HG03354 (cell line): ENCODE data around the gene TP63.
"Not testable (repeated sequence)": the region's sequence is repeated elsewhere in the genome, so short reads cannot be mapped to it uniquely, and the experiment has no call there.

Experiments
- ATAC-seq: cut with Tn5 transposase; IDR thresholded peaks from one replicate; pipeline ENCODE4 v1.9.1; 2021; ENCODE audit warnings: mild to moderate bottlenecking; ENCODE audit not compliant: unreplicated experiment, poor library complexity, severe bottlenecking

The TP63 gene

DNA sequence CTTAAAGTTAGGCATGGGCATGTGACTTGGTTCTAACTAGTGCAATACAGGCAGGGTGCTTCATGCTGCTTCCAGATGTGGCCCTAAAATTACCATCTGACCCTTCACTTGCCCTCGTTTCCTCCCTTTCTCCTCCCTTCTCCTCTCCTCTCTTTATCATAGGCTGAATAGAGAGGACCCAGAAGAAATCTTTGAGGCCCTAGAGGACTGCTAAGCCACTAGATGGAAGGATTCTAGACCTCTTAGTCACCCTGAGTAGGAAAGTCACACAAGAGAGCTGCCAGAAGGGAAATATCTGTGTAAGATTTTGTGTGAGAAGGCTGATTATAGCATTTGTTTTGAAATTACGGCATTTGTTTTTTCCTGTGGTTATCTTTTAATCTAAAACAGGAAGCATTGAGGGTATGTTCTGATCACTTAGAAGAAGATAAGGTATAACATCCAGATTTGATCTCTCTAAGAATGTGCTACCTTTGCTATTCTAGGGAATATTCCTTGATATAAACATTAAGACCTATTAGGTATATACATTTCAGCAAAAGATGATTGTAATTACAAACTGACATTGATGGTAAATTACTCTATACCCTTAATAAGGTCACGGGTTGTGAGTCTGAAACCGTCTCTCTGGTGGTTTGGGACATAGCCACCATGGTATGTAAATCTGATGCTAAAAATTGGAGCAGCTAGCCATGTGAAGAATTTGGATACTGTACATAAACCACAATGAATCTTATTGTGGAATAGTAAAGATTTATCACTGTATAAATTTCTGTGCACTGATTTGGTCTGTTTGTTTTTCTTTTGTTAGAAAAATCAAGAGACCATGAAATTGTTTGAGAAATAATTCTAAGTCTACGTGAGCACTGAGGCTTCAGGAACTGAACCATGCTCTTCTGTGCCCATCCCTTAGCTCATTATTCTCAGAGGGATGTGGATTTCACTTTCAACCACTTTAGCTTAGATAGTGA, 84.1 kb downstream of the TP63 start:
- ATAC-seq = peak; percentile 55

DNA sequence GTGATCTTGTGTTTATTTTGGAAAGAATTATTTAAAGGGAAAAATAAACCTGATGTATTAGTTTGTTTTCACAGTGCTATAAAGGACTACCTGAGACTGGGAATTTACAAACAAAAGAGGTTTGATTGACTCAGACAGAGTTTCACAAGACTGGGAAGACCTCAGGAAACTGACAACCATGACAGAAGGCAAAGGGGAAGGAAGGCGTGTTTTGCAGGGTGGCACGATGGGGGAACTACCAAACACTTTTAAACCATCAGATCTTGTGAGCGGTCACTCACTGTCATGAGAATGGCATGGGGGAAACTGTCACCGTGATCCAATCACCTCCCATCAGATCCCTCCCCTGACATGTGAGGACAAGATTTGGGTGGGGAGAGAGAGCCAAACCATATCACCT, 87.0 kb downstream of the TP63 start:
- ATAC-seq = no peak

DNA sequence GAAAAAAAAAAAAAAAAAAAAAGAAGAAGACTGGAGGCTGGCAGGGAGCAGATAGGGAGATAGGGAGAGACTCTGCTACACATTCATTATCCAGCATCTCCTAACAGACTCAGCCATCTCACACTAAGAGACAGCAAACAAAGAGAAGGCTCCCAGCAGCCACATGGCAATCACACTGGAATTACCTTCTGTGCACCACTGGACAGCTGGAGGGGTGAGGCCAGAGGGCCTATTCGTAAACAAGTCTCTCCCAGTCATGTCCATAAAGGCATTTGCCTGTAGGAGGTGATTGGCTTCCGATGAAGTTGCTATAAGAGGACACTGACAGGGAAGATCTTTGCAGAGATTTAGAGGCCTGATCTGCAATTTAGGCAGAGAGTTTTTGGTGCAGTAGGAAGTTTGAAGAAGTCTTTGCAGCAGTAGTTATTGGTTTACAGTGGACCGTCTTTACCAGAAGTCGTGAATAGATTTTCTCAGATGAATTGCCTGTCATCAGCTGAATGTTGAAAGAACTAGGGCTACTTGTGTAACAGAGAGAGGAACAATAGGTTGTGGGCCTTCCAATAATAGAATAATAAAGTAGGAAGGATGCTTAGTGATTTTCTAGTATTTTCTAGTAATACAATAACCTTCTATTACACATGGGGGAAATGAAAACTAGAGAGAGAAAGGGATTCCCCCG, 89.7 kb downstream of the TP63 start:
- no peak for ATAC-seq

DNA sequence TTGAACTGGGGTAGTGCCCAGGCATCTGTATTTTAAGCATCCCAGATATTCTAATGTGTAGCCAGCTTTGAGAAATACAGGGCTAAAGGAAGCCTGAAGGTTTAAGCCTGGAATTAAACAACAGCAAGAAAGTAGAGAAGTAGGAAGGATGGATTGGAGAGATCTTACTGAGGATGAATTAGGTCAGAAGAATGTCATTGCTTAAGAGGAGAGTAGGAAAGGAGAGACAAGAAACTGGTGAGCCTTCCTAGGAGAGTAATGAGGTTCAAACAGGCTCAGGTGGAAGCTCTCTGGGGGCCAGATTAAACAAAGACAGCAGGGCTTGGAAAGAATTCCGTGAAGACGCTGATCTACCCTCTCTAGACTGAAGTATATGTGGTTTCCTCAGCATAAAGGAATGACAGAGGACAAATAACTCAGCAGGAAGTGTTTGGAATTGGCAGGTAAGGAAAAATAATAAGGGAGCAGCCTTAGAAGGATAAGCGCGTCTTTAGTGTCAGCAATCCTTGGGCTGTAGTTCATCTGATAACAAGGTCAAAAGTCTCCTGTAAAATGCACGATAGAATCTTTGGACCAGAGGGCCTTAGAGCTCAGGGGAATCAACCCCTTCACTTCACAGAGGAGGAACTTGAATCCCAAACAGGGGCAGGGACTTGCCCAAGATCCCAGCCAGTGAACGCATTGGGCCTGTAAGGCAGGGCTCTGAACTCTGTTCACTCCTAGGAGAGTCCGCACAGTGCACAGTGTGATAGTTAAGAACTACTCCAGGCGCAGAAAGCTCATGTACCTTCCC, 90.9 kb downstream of the TP63 start:
- no peak for ATAC-seq

DNA sequence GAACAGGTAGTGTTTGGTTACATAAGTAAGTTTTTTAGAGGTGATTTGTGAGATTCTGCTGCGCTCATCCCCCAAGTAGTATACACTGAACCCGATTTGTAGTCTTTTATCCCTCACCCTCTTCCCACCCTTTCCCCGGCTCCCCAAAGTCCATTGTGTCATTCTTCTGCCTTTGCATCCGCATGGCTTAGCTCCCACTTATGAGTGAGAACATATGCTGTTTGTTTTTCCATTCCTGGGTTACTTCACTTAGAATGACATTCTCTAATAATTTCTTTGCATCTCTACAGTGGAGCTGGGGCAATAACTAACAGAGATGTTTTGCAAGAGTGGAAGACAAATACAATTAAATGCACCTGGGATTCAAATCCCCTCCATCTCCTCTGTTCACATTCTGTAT, 93.2 kb downstream of the TP63 start:
- no peak for ATAC-seq

DNA sequence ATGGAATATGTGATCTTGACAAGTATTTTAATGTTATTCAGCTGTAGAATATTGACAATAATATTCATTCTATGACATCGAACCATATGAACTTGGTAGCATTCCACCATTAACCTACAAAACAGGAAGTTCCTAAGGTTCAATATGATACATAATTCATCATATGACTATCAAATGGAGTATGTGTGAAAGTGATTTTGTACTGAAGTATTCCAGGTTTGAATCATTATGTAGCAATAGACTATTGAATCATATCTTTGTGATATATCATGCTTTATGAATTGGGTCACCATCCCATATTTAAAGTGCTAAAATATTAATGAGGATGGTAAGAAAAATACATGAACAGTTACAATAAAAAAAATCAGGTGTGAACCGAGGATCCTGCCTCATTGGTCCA, 95.1 kb downstream of the TP63 start:
- no peak for ATAC-seq

DNA sequence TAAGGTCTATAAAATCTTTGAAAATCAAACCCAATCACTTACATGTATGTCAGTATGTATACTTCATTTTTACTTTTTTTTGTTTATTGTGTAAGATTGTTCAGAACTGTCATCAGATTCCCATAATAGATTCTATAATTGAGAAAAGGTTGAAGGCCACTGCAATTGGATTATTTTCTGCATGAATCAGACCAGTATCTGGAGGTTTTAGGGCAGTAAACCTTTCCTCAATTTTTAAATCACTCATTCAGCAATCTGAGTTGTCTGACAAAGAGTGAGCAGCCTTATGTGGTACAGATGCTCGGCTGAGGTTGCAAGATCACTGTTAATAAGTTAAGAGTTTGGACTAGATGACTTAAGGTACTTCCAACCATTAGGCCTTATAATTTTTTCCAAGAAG, 96.0 kb downstream of the TP63 start:
- ATAC-seq = no peak

DNA sequence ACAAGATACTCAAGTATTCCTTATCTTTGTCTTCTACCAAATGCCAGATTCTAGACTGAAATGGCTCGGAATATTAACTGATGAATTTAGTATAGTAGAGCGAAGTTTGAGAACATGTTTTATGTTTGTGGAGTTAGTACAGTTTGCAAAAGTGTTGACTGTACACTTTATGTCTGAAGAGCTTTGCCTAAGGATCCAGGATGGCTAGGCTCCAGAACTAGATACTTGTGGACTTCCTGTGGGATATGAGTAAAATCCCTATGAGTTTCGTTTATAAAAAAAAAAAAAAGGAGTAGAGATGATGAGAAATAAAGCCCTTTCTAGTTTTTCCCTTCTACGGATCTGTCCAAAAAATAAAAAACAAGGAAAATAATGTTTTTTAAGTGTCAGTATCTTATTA, 96.7 kb downstream of the TP63 start:
- ATAC-seq = no peak

DNA sequence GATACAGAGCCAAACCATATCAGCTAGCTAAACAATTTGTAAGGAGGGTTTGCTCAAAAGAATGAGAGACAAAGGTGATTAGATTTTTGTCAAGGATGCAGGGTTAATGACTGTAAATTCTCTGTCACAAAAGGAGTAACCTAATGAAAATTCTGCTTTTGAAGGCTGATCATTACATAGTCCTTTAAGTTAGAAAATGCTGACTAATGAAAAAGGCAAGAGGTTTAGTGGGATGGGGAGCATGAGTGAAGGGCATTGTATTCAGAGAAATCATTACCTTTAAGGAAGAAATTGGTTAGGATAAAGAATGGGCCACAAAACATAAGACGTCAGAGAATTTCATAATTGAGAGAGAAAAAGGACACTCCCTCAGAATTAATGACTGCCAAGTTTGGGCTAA, 97.7 kb downstream of the TP63 start:
- ATAC-seq = no peak

DNA sequence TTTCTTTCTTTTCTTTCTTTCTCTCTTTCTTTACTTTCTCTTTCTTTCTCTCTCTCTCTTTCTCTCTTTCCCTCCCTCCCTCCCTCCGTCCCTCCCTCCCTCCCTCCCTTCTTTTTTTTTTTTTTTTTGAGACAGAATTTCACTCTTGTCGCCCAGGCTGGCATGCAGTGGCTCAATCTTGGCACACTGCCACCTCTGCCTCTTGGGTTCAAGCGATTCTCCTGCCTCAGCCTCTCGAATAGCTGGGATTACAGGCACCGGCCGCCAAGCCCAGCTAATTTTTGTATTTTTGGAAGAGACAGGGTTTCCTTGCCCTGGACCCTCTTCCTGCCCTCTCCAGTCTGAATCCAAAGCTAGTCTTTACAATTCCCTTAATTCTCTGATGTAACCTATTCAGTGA, 102.9 kb downstream of the TP63 start:
- ATAC-seq = no peak

DNA sequence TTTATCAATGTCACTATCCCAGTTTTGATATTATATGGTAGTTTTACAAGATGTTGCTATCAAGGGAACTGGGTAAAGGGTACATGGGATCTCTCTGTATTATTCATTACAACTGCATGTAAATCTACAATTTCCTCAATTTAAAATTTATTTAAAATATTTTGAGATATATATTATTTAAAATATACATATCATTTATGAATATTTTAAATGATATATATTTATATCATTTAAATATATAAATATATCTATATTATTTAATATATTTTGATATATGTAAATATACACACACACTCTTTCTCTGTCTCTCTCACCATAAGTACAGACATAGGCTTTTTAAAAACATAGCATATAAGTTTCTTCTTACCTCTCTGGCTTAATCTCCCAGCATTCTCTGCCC, 104.7 kb downstream of the TP63 start:
- no peak for ATAC-seq

DNA sequence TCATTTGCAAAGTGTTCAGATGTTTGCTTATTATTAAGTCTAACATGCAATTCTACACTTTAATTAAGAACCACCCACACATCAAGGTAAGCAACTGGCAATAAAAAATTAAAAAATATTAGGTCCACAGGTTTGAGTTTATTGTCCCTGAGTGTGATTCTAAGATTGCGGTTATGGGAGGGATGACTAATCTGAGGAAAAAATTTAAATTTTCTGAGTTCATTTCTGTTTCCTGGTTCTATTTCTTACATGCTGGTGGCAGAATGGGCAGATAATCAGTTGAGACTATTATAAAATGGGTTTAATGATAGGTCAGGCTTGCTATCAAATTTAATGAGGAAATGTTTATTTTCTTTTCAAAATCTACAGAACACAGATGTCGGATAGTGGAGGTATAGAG, 105.9 kb downstream of the TP63 start:
- ATAC-seq = no peak

DNA sequence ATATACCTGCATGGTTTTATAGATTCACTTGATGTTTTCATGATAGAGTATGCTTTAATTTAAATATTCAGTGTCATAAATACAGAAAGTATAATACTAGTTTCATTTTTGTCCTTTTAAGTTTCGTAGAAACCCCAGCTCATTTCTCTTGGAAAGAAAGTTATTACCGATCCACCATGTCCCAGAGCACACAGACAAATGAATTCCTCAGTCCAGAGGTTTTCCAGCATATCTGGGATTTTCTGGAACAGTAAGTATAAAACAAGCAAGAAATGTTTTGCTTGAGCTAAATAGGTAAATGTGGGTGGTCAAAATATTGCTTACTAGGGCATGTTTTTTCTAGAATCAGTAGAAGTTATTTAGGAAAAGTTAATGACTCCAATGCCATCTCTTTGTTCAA, 106.4 kb downstream of the TP63 start:
- no peak for ATAC-seq

DNA sequence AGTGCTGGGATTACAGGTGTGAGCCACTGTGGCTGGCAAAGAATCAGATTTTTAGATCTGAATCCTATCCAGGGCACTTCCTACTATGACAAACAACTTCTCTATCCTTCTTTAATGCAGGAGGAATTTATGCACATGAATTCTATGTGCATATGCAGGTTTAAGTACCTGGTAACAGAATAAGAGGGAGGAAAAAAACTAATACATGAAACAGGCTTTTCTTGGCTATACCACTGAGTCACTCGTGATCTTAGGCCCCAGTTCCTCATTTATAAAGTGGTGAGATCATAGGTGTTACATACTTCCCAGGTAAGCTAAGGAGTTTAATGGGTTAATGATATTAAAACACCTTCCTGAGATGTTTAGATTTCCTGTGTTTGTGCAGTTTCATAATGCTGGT, 108.2 kb downstream of the TP63 start:
- no peak for ATAC-seq

DNA sequence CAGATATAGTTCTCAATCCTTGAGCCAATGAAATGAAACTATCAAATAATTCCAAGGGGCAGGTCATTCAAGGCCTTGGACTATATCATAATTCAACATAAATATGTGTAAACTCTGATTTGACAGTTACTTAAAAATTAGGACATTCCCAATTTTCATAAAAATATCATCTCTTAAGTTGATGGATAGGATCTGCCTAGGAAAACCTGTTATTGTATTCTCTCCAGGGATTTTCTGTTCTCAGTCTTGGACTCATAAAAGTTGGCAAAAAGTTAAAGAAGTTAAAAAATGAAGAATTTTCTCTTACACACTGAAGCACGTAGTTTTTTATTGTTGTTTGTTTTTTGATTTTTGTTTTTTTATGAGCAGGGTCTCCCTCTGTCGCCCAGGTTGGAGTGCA, 109.0 kb downstream of the TP63 start:
- no peak for ATAC-seq

DNA sequence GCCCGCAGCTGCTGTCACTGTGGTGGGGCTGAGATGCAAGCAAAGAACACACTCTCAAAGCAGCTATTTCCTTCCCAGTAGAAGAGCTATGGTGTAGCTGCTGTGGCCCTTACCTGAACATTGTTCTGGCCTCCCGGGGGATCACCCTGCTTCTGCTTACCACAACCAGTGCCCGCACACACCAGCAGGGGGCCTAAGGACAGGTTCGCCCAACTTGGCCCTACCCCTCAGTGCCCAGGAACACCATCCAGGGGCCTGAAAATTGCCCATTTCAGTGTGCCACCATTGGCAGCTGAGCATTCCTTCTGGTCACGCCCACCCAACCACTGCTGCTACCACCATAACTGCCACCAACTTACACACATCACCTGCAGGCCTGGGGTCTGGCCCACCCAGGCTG, 113.0 kb downstream of the TP63 start:
- no peak for ATAC-seq

DNA sequence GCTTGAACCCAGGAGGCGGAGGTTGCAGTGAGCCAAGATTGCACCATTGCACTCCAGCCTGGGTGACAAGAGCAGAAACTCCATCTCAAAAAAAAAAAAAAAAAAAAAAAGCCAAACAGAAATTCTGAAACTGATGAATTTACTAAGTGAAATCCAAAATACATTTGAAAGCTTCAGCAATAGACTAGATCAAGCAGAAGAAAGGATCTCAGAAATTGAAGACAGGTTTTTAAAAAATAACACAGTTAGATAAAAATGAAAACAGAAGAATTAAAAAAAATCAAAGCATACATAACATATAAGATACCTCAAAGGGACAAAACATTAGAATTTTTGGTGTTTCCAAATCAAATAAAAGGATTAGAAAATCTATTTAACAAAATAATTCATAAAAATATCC, 114.4 kb downstream of the TP63 start:
- no peak for ATAC-seq

DNA sequence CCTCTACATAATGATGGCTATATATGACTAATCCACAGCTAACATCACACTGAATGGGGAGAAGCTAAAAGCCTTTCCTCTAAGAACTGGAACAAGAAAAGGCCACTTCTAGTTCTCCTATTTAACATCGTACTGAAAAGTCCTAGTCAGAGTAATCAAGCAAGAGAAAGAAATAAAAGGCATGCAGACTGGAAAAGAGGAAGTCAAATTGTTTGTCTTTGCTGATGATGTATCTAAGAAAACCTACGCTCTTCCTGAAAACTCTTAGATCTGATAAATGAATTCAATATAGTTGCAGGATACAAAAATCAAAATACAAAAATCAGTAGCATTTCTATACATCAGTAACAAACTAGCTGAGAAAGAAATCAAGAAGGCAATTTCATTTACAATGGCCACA, 116.9 kb downstream of the TP63 start:
- ATAC-seq = no peak

DNA sequence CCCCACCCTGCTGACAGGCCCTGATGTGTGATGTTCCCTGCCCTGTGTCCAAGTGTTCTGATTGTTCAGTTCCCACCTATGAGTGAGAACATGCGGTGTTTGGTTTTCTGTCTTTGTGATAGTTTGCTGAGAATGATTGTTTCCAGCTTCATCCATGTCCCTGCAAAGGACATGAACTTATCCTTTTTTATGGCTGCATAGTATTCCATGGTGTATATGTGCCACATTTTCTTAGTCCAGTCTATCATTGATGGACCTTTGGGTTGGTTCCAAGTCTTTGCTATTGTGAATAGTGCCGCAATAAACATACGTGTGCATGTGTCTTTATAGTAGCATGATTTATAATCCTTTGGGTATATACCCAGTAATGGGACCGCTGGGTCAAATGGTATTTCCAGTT, 119.8 kb downstream of the TP63 start:
- ATAC-seq = not testable (repeated sequence)

DNA sequence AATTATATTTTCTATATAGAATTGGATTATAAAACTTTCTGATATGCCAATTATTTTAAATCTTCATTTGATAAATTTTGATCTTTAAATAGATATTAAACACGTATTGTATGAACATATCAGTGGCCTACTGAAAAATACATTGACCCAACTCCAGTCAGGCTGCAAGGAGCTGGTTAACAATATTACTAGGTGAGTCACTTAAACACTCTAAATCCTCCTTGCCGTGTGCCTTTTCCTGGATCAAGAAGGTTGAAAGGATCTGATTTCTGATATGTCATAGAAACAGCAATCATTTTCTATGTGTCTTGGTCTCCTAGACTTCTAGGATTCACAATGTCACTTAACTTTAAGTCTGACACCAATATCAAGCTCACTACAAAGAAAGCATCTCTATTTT, 123.2 kb downstream of the TP63 start:
- no peak for ATAC-seq
